Measurements from ENCODE around the gene SURF6. TPM values are rescaled to one million over a fixed set of nuclear protein-coding genes. Genes with fewer than 3 reads are reported as not detected.

SURF6 gene
- total RNA-seq, 1 experiment from 2014 or later = 16.1 TPM

- DNase-seq (ENCODE audit: low read depth, low spot score) (no peak), ATAC-seq (no peak)
- no peak for TF ChIP-seq POLR2AphosphoS5 (IDR thresholded peaks at IDR 0.05; ENCODE audit: low read depth, low read length)
- TF ChIP-seq TCF7L2 (IDR thresholded peaks at IDR 0.05; ENCODE audit: low read depth, low read length) = no peak
- TF ChIP-seq SIN3A (IDR thresholded peaks at IDR 0.05; ENCODE audit: borderline replicate concordance, insufficient read depth, low read depth, low read length) = no peak
- no peak for TF ChIP-seq REST (IDR thresholded peaks at IDR 0.05; ENCODE audit: insufficient read depth in 1 of 2, low read depth in 2 of 2, low read length in 1 of 2)
- no peak for TF ChIP-seq CTCF (IDR thresholded peaks at IDR 0.05)
- H3K4me3 ChIP-seq (ENCODE audit: low read depth in 2 of 2, low read length in 2 of 2) = no peak overlapping the region
- H3K27me3 ChIP-seq (ENCODE audit: control insufficient read depth, insufficient read depth, low read length) = no peaks in the 10 kb centered on the region
- H3K4me1 ChIP-seq (ENCODE audit: control insufficient read depth, insufficient read depth, low read length) = peaks cover 8% of the 10 kb centered on the region; the same call in 1 of the 2 replicates
- intact Hi-C loops (cut with micrococcal nuclease; ENCODE audit: unreplicated experiment) (no loop called here), in situ Hi-C loops (cut with HindIII; ENCODE audit: low pct_unique_long_range_greater_than_20kb, low sequenced_read_pairs) (no loop called here)
- POLR2A ChIA-PET = no interaction called here
- no peaks in the 10 kb centered on the region for H3K9me3 ChIP-seq (ENCODE audit: control insufficient read depth, insufficient read depth, low read depth, low read length)
- peaks cover 5% of the 10 kb centered on the region; the same call in 1 of the 2 replicates for H3K36me3 ChIP-seq (ENCODE audit: control insufficient read depth, insufficient read depth, low read length)
- no peak overlapping the region for H3K27ac ChIP-seq (ENCODE audit: low read length)
- no TSS peak for BruUV-seq (replicated peaks)
- CTCF ChIA-PET = no interaction called here
Measured at GRCh38 chr9:133360400-133361393, 24.7 kb upstream of the SURF6 start.

GRCh38 chr9:133359399-133360175, 23.6 kb upstream of the SURF6 start:
- H3K27ac ChIP-seq (ENCODE audit: low read length) = no peak overlapping the region
- CTCF ChIA-PET = interaction anchor here (0.5 kb wide), 1 partner anchor 8 kb away, joined by 5 read pairs; no protein-coding TSS in a partner anchor
- no peaks in the 10 kb centered on the region for H3K27me3 ChIP-seq (ENCODE audit: control insufficient read depth, insufficient read depth, low read length)
- intact Hi-C loops (cut with micrococcal nuclease; ENCODE audit: unreplicated experiment) (loop anchor here (10.0 kb wide), 1 partner anchor 125 kb away; no protein-coding TSS in a partner anchor), in situ Hi-C loops (cut with HindIII; ENCODE audit: low pct_unique_long_range_greater_than_20kb, low sequenced_read_pairs) (no loop called here)
- BruUV-seq (replicated peaks) = no TSS peak
- H3K9me3 ChIP-seq (ENCODE audit: control insufficient read depth, insufficient read depth, low read depth, low read length) = no peaks in the 10 kb centered on the region
- TF ChIP-seq CTCF (IDR thresholded peaks at IDR 0.05) (no peak; the same call in 1 of the 2 replicates), POLR2AphosphoS5 (IDR thresholded peaks at IDR 0.05; ENCODE audit: low read depth, low read length) (no peak), SIN3A (IDR thresholded peaks at IDR 0.05; ENCODE audit: borderline replicate concordance, insufficient read depth, low read depth, low read length) (no peak), TCF7L2 (IDR thresholded peaks at IDR 0.05; ENCODE audit: low read depth, low read length) (no peak), REST (IDR thresholded peaks at IDR 0.05; ENCODE audit: insufficient read depth in 1 of 2, low read depth in 2 of 2, low read length in 1 of 2) (no peak)
- ATAC-seq (no peak), DNase-seq (ENCODE audit: low read depth, low spot score) (no peak)
- no peak overlapping the region for H3K4me3 ChIP-seq (ENCODE audit: low read depth in 2 of 2, low read length in 2 of 2)
- peaks cover 8% of the 10 kb centered on the region; the same call in 1 of the 2 replicates for H3K4me1 ChIP-seq (ENCODE audit: control insufficient read depth, insufficient read depth, low read length)
- POLR2A ChIA-PET = no interaction called here
- H3K36me3 ChIP-seq (ENCODE audit: control insufficient read depth, insufficient read depth, low read length) = peaks cover 4% of the 10 kb centered on the region; the same call in 1 of the 2 replicates
